Upper lobe of left lung (tissue), 4 donors: ENCODE results near the gene TACC2.

Experiments
- EP300 ChIP-seq, 4 donors: sonication (generic); formaldehyde crosslinking; IDR thresholded peaks; one replicate each; pipeline ENCODE4 v1.5.1; 2017; ENCODE audit warnings: antibody characterized with exemption in 4 of 4, control low read depth in 2 of 4
- POLR2A ChIP-seq, 4 donors: fragments of 450-650 bp; IDR thresholded peaks; one replicate each; pipeline ENCODE4 v1.5.1; 2016 to 2017; ENCODE audit warnings: antibody characterized with exemption in 4 of 4, mild to moderate bottlenecking in 2 of 4
- POLR2AphosphoS5 ChIP-seq, 2 donors: sonication (generic); formaldehyde crosslinking; IDR thresholded peaks; one replicate each; pipeline ENCODE4 v1.5.1; 2017; ENCODE audit warnings: antibody characterized with exemption in 2 of 2
- TF ChIP-seq, protein P1 (sequence below), 6 experiments: fragments of 450-650 bp in 4 of 6; fragments of 200-600 bp in 2 of 6; sonication (generic) in 2 of 6; IDR thresholded peaks; one replicate each; pipeline ENCODE4 v1.5.1; 2016 to 2019; ENCODE audit warnings: antibody characterized with exemption in 6 of 6

DNA sequence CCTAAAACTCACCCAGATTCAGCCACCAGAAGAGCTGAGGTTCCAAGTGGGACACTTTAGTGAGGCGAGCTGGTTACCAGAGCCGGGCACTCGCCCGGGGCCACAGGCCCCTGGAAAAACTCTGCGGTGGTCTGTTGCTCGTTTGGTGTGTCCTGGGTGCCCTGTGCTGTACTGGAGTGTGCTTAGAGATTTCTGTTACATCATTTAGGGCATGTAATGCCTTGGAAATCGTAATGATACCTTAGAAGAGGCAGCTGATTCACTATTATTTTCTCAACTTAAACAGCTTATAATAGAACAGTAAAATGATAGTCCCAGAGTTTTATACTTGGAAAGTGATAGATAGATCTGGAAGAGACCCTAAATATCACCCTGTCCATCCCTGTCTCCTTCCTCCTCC is 233.7 kb downstream of the TACC2 start:
- TF ChIP-seq, protein P1, sequence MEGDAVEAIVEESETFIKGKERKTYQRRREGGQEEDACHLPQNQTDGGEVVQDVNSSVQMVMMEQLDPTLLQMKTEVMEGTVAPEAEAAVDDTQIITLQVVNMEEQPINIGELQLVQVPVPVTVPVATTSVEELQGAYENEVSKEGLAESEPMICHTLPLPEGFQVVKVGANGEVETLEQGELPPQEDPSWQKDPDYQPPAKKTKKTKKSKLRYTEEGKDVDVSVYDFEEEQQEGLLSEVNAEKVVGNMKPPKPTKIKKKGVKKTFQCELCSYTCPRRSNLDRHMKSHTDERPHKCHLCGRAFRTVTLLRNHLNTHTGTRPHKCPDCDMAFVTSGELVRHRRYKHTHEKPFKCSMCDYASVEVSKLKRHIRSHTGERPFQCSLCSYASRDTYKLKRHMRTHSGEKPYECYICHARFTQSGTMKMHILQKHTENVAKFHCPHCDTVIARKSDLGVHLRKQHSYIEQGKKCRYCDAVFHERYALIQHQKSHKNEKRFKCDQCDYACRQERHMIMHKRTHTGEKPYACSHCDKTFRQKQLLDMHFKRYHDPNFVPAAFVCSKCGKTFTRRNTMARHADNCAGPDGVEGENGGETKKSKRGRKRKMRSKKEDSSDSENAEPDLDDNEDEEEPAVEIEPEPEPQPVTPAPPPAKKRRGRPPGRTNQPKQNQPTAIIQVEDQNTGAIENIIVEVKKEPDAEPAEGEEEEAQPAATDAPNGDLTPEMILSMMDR (IDR thresholded peaks at IDR 0.05) = no peak
- no peak for TF ChIP-seq POLR2AphosphoS5 (IDR thresholded peaks at IDR 0.05)
- TF ChIP-seq POLR2A (IDR thresholded peaks at IDR 0.05) = no peak
- no peak for TF ChIP-seq EP300 (IDR thresholded peaks at IDR 0.05)
